Myocyte (in vitro differentiated cells): ENCODE data around the gene LRRC14B. TPM values are rescaled to one million over a fixed set of nuclear protein-coding genes. Genes with fewer than 3 reads are reported as not detected.
A peak's percentile ranks its signal among the peaks of the same experiment; 100 is the strongest.
"Not testable (repeated sequence)": the region's sequence is repeated elsewhere in the genome, so short reads cannot be mapped to it uniquely, and the experiment has no call there.

Experiments
- DNase-seq: peaks from one replicate; pipeline ENCODE4 v3.0.0-alpha.2; 2012; ENCODE audit warnings: low read depth
- total RNA-seq: library from RNA; depleted of rRNA; stranded (reverse); fragments of >200 nt; gene quantifications from 2 replicates; pipeline ENCODE4 v1.2.3, GENCODE V29; 2014

Gene LRRC14B
- total RNA-seq, 1 donor from 2014 or later, result 21.9 TPM

DNA sequence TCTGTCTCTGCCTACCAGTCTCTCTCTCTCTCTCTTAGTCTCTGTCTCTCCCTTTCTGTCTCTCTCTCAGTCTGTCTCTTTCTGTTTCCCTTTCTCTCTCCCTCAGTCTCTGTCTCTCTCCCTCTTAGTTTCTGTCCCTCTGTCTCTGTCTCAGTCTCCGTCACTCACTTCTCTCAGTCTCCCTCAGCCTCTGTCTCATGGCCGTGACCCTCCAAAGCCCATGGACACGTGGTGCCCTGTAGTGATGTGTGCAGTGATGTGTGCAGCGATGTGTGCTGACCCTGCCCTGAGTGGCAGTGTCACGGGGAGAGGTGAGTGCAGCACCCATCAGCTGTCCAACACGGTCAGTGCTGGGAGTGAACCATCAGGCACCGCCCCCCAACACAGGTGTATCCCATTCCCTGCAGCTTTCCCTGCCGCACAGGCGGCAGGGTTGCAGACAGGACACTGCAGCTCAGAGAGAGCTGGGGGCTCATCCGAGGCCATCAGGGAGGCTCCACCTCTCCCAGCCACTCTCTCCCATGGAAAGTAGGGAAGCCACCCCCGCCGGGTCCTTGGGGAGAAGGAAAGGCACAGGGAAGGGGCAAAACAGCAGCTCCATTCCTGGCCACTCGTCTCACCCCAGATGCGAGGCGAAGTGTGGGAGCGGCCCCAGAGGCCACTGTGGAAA, 794 bp upstream of the LRRC14B start:
- no peak for DNase-seq

DNA sequence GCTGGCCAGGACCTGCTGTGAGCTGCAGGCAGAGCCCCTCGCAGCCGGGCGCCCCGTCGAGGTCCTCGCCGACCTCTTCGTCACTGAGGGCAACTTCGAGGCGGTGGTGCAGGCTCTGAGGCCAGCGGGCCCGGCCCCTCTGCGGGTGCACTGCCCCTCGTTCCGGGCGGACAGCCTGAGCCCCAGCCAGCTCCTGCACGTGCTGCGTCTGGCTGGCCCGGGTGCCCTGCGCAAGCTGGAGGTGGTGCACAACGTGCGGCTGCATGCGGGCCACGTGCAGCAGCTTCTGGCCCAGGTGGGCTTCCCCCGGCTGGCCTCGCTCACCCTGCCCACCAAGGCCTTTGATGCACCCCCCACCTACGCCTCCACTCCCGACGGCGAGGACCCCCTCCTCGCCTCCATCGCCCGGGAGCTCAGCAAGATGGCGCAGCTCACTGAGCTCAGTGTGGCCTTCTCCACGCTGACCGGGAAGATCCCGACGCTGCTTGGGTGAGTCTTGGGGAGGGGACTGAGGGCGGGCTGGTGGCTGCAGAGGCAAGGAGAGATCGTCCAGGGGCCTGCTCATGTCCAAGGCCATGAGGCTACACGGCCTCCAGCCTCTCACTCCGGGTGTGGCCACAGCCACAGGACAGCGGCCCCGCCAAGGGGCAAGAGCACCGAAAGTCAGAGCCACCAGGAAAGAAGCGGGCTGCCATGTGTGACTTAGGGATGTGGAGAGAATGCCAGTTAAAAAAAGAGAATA, 825 bp downstream of the LRRC14B start:
- no peak for DNase-seq

DNA sequence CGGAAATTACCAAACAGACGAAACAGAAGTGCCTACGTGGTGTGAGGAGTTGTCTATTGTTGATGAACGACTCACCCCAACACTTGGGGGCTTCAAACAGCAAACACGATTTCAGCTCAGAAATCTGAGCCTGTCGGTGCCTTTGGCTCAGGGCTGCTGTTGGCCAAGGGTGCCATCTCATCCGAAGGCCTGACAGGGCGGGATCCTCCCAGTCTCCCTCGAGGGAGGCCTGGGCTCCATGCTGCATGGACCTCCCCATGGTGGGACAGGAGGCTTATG, 1.3 kb downstream of the LRRC14B start:
- DNase-seq, result no peak

DNA sequence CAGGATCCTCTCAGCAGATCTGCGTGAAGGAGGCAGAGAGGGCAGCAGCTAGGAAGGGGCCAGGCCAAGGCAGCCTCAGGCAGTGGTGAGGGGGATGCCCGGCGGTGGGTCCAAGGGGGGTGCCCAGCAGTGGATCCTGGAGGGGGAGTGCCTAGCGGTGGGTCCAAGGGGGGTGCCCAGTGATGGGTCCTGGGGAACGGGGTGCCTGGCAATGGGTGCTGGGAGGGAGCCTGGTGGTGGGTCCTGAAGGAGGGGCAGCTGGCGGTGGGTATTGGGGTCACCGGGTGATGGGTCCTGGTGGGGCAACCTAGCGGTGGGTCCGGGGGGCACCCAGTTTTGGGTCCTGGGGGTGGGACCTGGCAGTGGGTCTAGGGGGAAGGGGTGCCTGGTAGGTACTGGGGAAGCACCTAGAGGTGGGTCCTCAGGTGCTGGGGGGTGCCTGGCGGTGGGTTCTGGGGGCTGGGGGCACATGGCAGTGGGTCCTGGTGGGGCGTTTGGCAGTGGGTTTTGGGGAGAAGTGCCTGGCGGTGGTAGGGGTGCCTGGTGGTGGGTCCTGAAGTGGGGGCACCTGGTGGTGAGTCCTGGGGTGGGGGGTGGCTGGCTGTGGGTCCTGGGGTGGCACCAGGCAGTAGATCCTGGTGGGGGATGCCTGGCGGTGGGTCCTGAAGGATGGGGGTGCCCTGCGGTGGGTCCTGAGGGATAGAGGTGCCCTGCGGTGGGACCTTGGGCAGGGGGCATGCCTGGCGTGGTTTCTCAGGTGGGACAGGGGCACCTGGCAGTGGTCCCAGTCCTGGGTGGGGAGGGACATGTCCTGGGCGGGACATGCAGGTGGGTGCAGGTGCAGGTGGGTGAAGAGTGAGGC, 1.9 kb downstream of the LRRC14B start:
- DNase-seq, result no peak

DNA sequence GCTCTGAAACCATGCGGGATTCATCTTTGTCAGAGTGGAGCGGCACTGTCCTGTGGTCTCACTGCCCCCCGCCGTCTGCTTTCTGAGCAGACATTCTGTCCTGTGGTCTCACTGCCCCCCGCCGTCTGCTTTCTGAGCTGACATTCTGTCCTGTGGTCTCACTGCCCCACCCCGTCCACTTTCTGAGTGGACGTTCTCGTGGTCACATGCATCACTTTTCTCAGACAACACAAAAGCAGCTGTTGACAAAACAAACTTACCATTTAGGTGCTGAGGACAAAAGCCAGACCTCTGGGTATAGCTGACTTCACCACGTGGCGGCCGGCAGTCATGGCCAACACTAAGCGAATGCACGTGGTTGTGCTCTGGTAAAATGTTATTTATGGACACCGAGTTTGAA, 2.8 kb downstream of the LRRC14B start:
- DNase-seq, result peak; percentile 85

DNA sequence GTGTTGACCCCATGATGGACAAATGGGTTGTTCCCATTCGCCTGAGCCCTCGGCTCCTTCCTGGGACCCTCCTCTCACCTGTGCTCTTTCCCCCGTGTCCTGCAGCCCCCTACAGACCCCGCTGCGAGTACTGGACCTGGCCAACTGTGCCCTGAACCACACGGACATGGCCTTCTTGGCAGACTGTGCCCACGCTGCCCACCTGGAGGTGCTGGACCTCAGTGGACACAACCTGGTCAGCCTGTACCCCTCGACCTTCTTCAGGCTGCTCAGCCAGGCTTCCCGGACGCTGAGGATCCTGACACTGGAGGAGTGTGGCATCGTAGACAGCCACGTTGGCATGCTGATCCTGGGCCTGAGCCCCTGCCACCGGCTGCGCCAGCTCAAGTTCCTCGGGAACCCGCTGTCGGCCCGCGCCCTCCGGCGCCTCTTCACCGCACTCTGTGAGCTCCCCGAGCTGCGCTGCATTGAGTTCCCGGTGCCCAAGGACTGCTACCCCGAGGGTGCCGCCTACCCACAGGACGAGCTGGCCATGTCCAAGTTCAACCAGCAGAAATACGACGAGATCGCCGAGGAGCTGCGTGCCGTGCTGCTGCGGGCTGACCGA, 3.4 kb downstream of the LRRC14B start:
- DNase-seq, result no peak

DNA sequence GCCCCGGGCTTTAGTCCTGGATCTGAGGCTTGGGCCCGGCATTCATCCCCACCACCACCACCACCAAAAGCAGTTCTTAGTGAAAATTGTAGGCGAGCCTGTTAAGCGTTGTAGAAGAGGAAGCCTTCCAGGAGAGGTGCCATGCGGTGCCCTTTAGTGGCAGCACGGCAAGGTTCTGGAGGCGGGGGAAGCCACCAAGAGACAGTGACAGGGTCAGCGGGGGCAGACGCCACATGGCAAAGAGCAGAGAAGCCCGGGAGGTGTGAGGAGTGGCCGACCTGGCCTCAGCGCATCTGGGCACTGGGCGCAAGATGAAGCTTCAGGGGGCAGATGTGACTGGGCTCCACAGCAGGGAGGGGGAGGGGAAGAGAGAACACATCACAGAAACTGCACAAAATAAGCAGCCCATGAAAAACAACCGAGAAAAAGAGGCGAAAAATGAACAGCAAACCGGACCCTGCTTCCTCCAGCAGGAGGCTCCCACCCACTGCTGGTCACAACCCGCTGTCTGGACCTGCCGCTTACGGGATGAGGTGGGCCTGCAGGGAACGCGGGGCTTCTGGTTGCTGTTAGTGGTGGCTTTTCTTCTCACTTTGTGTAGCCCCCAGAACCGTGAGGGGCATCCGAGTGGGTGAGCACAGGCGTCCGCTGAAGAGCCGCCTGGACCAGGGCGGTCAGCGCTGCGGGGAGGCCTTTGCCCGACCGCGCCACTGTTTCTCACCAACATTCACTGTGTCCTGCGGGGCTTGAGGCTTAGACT, 4.3 kb downstream of the LRRC14B start:
- no peak for DNase-seq

DNA sequence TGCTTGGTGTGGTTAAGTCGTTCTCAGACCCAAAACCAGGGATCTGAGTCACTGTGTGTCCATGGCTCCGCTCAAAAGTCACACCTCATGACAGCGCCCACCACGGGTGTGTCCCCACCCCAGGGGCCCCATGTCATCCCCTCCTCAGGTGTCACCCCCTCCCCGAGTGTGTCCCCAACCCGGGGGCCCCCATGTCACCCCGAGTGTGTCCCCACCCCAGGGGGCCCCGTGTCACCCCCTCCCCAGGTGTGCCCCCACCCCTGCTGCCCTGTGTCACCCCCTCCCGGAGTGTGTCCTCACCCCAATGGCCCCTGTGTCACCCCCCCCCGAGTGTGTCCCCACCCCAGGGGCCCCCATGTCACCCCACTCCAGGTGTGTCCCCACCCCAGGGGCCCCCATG, 5.1 kb downstream of the LRRC14B start:
- no peak for DNase-seq

DNA sequence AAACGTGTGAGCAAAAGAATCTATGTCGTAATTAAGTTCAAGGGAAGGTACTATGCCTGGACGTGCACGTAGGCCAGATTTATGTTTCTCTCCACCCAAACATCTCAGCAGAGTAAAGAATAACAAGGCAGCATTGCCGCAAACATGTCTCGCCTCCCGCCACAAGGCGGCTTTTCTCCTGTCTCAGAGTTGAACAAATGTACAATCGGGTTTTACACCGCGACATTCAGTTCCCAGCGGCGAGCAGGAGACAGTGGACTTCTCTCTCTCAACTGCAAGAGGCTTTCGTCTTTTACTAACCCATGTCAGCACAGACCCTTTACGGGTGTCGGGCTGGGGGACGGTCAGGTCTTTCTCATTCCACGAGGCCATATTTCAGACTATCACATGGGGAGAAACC, 5.7 kb downstream of the LRRC14B start:
- DNase-seq, result not testable (repeated sequence)

DNA sequence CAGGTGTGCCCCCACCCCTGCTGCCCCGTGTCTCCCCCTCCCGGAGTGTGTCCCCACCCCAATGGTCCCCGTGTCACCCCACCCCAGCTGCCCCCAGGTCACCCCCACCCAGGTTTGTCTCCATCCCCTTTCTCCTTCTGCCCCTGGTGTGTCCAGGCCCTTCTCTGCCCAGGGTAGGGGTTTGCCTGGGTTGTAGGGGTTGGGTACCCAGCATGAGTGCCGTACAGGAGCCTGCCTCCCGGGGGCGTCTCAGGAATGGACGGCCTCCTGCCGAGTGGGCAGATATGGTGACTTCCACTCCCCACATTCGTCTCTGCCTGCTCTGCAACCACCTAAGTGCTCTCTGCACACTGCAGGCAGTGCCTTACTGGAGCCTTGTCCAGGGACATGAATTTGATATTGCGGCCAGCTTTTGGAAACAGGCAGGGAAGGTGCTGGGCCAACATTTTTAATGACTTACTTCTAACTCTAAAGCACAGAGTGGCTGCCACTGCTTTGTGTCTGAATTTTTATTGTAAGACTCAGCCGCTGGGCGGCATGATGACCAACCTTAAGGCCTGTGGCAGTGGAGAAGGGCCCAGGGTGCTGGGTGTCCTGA, 6.7 kb downstream of the LRRC14B start:
- no peak for DNase-seq

DNA sequence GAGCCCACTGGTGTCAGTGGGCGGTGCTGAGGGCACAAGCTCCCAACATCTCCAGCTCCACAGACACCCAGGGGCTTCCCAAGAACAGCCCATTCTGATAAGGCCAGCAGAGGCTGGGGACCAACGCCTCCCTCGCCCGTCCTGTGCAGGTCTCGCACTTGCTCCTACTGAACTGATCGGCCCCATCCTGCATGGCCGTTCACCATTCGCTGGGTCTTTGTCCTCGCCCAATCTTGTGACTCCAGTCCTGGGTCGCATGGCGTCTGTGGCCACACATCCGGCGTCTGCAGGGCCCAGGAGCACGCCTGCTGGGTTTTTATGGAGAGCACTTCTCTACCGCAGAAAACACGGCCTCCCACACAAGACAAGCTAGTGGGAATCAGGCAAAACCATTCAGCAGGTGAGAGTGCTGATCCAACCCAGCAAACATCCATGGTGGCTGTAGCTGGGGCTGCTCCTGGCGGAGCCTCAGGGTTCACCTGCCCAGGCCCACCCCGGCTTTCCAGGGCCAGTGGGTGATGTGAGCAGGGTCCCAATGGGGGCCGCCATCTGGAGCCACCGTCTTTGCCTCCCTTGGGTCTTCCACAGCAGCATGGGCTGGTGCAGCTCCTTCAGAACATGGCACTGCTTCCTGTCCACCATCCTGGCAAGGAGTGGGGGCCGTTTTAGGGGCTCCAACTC, 7.4 kb downstream of the LRRC14B start:
- no peak for DNase-seq

DNA sequence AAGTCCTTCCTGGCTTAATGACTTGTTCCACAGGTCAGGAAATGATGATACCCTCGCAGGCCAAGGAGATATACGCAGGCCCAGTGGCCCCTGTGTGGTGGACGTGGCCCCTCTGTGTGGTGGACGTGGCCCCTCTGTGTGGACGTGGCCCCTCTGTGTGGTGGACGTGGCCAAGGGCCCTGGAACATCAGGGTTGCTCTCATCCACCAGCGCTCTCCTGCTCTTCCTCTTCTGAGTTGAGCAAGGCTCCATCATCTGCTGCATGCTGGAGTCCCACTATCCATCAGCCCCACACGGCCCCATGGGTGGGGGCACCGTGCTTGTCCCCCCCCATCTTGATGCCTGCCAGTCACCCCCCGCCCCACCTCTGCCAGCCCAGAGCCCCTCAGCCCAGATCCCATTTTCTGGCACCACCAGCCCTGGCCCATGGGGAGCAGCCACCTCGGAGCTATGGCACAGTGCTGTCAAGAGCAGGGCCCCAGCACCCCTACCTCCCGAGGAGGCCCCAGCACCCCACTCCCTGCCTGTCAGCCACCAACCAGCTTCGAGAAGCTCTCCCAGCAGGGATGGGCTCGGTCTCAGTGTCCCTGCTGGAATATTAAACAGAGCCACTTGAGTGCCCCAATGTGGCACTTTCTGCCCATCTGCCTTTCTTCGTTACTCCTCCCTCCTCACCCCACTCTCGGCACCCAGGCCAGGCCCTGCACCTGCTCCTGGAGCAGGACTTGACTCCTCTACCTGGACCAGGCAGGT, 8.1 kb downstream of the LRRC14B start:
- no peak for DNase-seq

DNA sequence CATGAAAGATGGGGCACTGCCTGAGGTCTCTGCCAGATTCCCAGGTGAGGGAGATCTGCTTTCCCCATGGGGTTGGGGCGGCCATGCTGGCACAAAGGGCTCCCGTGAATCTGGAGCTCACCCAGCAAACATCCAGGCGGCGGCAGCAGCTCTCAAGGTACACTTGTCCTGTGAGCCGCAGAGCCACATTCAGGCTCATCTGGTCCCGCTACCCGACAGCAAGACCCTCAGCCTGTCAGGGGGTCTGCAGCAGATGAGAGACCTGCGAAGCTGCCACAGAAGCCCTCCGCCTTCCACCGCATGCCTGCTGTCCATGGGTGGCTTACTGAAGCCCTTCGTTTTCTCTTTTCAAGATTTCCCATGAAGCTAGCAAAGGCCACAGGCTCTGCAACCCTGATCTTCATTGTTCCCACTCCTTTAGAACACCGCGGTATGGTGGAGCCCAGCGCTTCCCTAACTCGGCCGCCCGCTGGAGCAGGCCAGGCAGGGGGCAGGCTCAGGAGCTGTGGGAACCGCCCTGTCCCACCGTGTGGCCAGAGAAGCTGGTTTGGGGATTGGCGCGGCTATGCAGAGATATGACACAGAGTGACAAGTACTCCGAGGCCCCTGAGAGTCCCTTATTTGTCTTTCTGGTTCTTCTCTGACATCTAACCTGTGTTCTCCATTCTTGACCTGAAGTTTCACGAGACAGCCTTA, 8.8 kb downstream of the LRRC14B start:
- DNase-seq, result no peak

DNA sequence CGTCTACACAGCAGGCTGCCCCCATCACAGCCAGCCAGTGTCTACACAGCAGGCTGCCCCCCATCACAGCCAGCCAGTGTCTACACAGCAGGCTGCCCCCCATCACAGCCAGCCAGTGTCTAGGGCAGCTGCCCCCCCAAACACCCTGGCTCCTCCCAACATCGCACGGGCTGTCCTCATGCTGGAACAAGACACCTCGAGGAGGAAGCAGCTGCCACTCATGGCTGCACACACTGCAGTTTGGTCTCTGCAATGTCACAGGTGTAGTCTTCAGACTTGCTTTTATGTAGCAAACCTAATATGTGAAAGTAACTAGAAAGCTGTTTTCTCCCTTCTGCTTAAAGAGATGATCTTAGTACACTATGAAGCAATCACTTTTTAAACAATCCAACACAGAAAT, 9.7 kb downstream of the LRRC14B start:
- DNase-seq, result no peak

DNA sequence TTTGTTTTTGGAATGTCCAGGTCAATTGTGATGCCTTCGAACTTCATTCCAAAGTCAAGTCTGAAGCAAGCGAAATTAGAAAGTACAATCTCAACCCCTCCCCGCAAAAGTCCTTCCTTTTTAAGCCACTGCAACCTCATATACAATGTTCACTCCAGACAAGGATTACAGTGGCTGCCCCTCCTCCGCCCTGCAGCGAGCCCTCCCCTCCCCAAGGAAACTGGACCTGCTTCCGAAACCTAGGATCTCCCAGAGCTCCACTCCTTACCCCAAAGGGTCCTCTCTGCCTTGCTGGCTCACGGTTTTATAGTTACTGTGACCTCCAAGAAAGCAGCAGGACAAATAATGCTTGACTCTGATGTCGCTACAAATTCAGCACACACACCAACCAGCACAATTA, 10.4 kb downstream of the LRRC14B start:
- DNase-seq, result no peak

DNA sequence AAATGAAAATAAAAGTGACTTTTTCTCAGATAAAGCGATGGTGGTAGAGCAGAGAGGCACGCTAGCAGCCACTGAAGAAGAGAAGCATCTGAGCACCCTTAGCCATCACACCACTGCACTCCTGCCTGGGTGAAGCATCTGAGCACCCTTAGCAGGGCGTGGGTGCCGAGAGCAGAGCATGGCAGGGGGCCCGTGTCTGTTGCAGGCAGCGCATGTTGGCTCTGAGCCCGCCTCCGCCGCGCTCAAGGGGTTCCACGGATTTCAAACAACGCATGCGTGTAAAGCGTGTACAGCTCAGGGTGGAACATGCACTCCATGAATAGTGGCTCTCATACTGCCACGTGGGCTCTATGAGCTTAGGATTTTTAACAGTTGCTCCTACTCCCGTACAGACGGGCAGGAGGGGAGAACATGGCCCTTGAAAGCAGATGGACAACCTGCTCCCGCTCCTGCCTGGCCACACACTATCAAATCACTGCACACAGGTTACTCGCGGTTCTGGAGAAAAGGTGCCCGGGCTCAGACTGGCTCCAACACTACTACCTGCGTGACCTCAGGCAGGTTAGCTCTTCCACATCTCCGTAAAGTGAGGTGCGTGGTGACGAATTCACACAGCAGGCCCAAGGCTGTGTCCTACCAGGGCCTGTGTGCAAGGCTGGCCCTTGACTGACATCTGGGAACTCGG, 12.1 kb downstream of the LRRC14B start:
- DNase-seq, result no peak

DNA sequence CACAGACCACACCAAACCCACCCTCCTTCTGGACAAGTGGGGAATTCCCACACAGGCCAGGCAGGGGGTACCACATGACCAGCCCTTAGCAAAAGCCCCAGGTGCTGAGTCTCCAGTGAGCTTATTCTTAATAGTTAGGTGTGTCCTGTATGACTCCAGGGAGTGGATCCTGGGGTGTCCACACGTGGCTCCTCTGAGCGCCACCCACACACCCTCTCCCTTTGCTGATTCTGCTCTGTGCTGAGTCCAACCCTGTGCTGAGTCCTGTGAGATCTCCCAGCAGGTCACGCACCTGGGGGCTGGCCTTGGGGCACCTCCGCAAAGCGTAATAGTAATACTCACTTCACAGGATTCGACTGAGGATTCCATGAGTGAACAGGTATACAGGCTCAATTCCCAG, 12.7 kb downstream of the LRRC14B start:
- DNase-seq, result no peak

DNA sequence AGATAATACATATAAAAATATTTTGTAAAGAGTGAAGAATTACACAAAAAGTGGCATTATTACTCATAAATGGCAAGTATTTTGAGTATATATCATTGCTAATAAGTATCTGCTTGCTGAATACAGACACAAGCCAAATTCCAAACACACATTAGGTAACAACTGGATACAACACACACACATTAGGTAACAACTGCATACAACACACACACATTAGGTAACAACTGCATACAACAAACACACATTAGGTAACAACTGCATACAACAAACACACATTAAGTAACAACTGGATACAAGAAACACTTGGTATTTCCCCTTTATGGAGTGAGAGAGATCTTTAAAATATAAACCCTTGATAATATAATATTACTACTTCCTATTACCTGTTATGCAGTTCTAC, 13.2 kb downstream of the LRRC14B start:
- DNase-seq, result no peak
